BLaER1 treated with 17β-estradiol and CSF1 and Interleukin-3, amounts not matched to agents 10 nM and 100 nM (cell line): ENCODE measurements around the gene MBD3L2B.
A peak's percentile ranks its signal among the peaks of the same experiment; 100 is the strongest.
"Not testable (repeated sequence)": the region's sequence is repeated elsewhere in the genome, so short reads cannot be mapped to it uniquely, and the experiment has no call there.

Experiments
- H3K27ac ChIP-seq, 11 experiments: shearing (Covaris generic); formaldehyde crosslinking; 2 replicates each; pipeline ENCODE4 v1.8.1; 2022
- H3K27me3 ChIP-seq, 11 experiments: shearing (Covaris generic); formaldehyde crosslinking; 2 replicates each; pipeline ENCODE4 v1.8.1; 2022
- H3K36me3 ChIP-seq, 11 experiments: shearing (Covaris generic); formaldehyde crosslinking; 2 replicates each; pipeline ENCODE4 v1.8.1; 2022
- H3K4me1 ChIP-seq, 10 experiments: shearing (Covaris generic); formaldehyde crosslinking; 2 replicates each; pipeline ENCODE4 v1.8.1; 2022
- H3K4me2 ChIP-seq, 11 experiments: shearing (Covaris generic); formaldehyde crosslinking; 2 replicates each; pipeline ENCODE4 v1.8.1; 2022
- H3K4me3 ChIP-seq, 10 experiments: shearing (Covaris generic); formaldehyde crosslinking; 2 replicates each; pipeline ENCODE4 v1.8.1; 2022
- H3K9ac ChIP-seq, 11 experiments: shearing (Covaris generic); formaldehyde crosslinking; 2 replicates each; pipeline ENCODE4 v1.8.1; 2022
- H3K9me3 ChIP-seq, 11 experiments: shearing (Covaris generic); formaldehyde crosslinking; replicated peaks in 1 of 11; 2 replicates each; pipeline ENCODE4 v1.8.1; 2022
- H4K20me1 ChIP-seq, 11 experiments: shearing (Covaris generic); formaldehyde crosslinking; 2 replicates each; pipeline ENCODE4 v1.8.1; 2022
- Cebpa-rat ChIP-seq, 11 experiments: shearing (Covaris generic); IDR thresholded peaks; 2 replicates each; pipeline ENCODE4 v1.8.1; 2022

MBD3L2B gene

DNA sequence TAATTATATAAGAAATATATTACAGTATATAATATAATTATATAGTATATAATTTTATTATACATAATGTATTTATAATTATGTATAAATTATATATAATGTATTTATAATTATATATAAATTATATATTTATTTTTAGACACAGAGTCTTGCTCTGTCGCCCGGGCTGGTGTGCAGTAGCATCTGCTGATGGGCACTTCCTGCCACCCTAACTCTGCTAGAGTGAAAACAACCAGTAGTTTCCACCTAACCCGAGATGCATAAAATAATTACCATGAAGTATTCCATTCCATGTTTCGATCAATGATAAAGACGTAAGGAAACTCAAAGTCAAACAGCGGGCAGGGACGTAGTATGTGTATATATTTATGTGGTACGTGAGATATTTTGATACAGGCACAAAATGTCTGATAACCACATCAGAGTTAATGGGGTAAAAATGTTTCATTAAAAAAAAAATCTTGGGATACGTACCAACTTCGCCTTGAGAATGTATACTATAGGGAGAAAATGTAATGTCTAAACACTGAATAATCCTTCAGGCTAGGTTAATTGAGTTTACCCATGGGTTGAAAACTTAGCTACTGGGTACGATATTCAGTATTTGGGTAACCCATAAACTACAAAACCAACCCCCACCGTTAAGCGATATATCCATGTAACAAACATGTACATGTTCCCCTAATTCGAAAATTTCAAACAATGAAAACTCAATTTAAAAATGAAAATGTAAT is 33.6 kb upstream of the MBD3L2B start:
- H3K9ac ChIP-seq, H3K9me3 ChIP-seq, H3K4me2 ChIP-seq, H4K20me1 ChIP-seq, H3K27ac ChIP-seq, H3K36me3 ChIP-seq, H3K27me3 ChIP-seq, H3K4me1 ChIP-seq, H3K4me3 ChIP-seq: not testable (repeated sequence)

GRCh38 chr19:7052896-7053295 is 31.7 kb upstream of the MBD3L2B start:
- H3K4me1 ChIP-seq, H3K4me2 ChIP-seq, H3K4me3 ChIP-seq, H3K27me3 ChIP-seq, H3K9me3 ChIP-seq, H4K20me1 ChIP-seq, H3K36me3 ChIP-seq, H3K9ac ChIP-seq, H3K27ac ChIP-seq: not testable (repeated sequence)

- H3K27ac ChIP-seq, H3K4me3 ChIP-seq, H3K36me3 ChIP-seq, H3K4me2 ChIP-seq, H3K4me1 ChIP-seq, H3K9me3 ChIP-seq, H3K27me3 ChIP-seq, H3K9ac ChIP-seq, H4K20me1 ChIP-seq: not testable (repeated sequence)
Observed at GRCh38 chr19:7051421-7051820, 30.2 kb upstream of the MBD3L2B start.

- H4K20me1 ChIP-seq, H3K27me3 ChIP-seq, H3K4me3 ChIP-seq, H3K27ac ChIP-seq, H3K9ac ChIP-seq, H3K4me2 ChIP-seq, H3K4me1 ChIP-seq, H3K36me3 ChIP-seq, H3K9me3 ChIP-seq: not testable (repeated sequence)
Observed at GRCh38 chr19:7049021-7049420, 27.8 kb upstream of the MBD3L2B start, which contains the start of gene MBD3L2. Gene MBD3L2, plus strand, starts transcription at chr19:7049321. Its CDS starts 53 bp downstream, at chr19:7049374.

GRCh38 chr19:7041563-7041962 is 20.3 kb upstream of the MBD3L2B start:
- H3K9ac ChIP-seq, H3K4me2 ChIP-seq, H3K27me3 ChIP-seq, H4K20me1 ChIP-seq, H3K9me3 ChIP-seq, H3K27ac ChIP-seq, H3K4me1 ChIP-seq, H3K4me3 ChIP-seq, H3K36me3 ChIP-seq: not testable (repeated sequence)

- H3K4me1 ChIP-seq, H3K4me2 ChIP-seq: not testable (repeated sequence)
Observed at GRCh38 chr19:7040079-7040478, 18.8 kb upstream of the MBD3L2B start, which contains the start of gene MBD3L4. Gene MBD3L4, minus strand, starts transcription at chr19:7040179. Its CDS starts 35 bp downstream, at chr19:7040144.

GRCh38 chr19:7030278-7030677 is 9.0 kb upstream of the MBD3L2B start, which contains the start of gene MBD3L5:
Gene MBD3L5, plus strand, starts transcription at chr19:7030578. Its CDS starts 34 bp downstream, at chr19:7030612.
- not testable (repeated sequence) for H3K27me3 ChIP-seq, H3K36me3 ChIP-seq, H3K9ac ChIP-seq, H4K20me1 ChIP-seq, H3K4me3 ChIP-seq, H3K4me2 ChIP-seq, H3K27ac ChIP-seq, H3K9me3 ChIP-seq, H3K4me1 ChIP-seq

More at GRCh38 chr19:7040079-7040478, 18.8 kb upstream of the MBD3L2B start, which contains the start of gene MBD3L4:
- not testable (repeated sequence) for H4K20me1 ChIP-seq, H3K9ac ChIP-seq, H3K36me3 ChIP-seq, H3K4me3 ChIP-seq, H3K27me3 ChIP-seq, H3K9me3 ChIP-seq, H3K27ac ChIP-seq

DNA sequence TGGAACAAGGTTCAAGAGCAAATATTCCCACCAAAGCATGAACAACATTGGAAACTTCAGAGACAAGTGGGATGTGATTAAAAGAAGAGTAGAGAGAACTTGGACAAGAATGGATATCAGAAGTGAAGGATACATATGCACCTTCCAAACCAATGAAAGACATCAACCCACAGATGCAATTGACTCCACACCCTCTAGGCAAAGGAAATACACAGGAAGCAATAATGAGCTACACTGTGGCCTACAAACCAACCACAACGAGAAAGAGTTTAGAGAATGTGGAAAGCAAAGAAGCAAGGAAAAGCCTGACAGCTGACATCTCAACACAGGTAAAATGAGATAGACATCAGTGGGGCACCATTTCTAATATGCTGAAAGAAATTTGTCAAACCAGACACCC is 7.6 kb upstream of the MBD3L2B start:
- not testable (repeated sequence) for H3K9me3 ChIP-seq, H3K27me3 ChIP-seq, H3K4me2 ChIP-seq, H3K9ac ChIP-seq, H3K4me1 ChIP-seq, H3K36me3 ChIP-seq, H4K20me1 ChIP-seq, H3K4me3 ChIP-seq, H3K27ac ChIP-seq

DNA sequence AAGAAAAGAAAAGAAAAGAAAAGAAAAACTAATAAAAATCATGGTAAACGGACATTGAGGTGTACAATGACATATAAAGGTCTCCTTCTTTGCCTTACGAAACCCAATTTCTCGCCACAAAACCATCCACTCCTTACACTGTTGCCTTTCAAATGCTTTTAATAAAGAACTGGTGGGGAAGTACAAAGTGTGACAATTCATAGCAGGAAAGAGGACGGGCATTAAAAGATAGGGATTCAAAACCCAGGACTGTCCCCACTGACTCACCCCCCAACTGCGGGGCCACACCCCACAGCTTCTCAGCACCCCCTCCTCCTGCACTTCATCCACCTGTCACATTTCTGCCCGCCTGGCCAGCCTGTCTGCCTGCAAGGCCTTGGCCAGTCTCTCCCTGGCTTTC is 2.4 kb downstream of the MBD3L2B start:
- H3K4me3 ChIP-seq = no peak overlapping the region
- H4K20me1 ChIP-seq = no peaks in the 10 kb centered on the region
- no peaks in the 10 kb centered on the region for H3K9me3 ChIP-seq
- no peak for TF ChIP-seq Cebpa-rat (IDR thresholded peaks at IDR 0.05)
- H3K27ac ChIP-seq = no peak overlapping the region
- H3K27me3 ChIP-seq = no peaks in the 10 kb centered on the region
- H3K4me2 ChIP-seq = no peak overlapping the region
- H3K36me3 ChIP-seq = no peaks in the 10 kb centered on the region
- H3K4me1 ChIP-seq = peaks cover 5 to 14% (median 6%) of the 10 kb centered on the region in 10 experiments; a peak in 19 of 20 replicates
- no peak overlapping the region for H3K9ac ChIP-seq

GRCh38 chr19:7013678-7014077 is 7.6 kb downstream of the MBD3L2B start:
- Histone ChIP-seq H3K4me3 (no peak overlapping the region), H3K27ac (peak overlapping the region in 4 of 11 experiments; percentile 46 to 69 (median 60); a peak in 9 of 22 replicates)

More at GRCh38 chr19:7013678-7014077, 7.6 kb downstream of the MBD3L2B start:
- H3K9me3 ChIP-seq = no peaks in the 10 kb centered on the region; a peak in 1 of 22 replicates
- peaks cover 20 to 37% (median 26%) of the 10 kb centered on the region in 10 experiments for H3K4me1 ChIP-seq
- H3K9ac ChIP-seq = 0 out of 22 replicates have a peak overlapping the region, but pooled peaks of 1 of the 11 experiments have one; percentile 14
- no peak for TF ChIP-seq Cebpa-rat (IDR thresholded peaks at IDR 0.05)
- peak overlapping the region; percentile 25 to 81 (median 53); a peak in 20 of 22 replicates for H3K4me2 ChIP-seq
- H4K20me1 ChIP-seq = no peaks in the 10 kb centered on the region
- no peaks in the 10 kb centered on the region for H3K36me3 ChIP-seq
- no peaks in the 10 kb centered on the region for H3K27me3 ChIP-seq
